ENCODE results near the gene PATJ.
"Not testable (repeated sequence)": the region's sequence is repeated elsewhere in the genome, so short reads cannot be mapped to it uniquely, and the experiment has no call there.

GRCh38 chr1:61837607-61838006, 95.3 kb downstream of the PATJ start:
- TF ChIP-seq CTCF (conservative IDR thresholded peaks at IDR 0.05; ENCODE audit: low read length); EZH2phosphoT487 (IDR thresholded peaks at IDR 0.05; ENCODE audit: borderline replicate concordance): not testable (repeated sequence)

Measured in Loucy (cell line).